ENCODE data around the gene LMX1A. TPM values are rescaled to one million over a fixed set of nuclear protein-coding genes. Genes with fewer than 3 reads are reported as not detected.

Gene LMX1A
- total and polyA plus RNA-seq, 2 donors = 0.05 to 0.11 TPM

GRCh38 chr1:165290148-165290547, 66.4 kb downstream of the LMX1A start:
- DNase-seq (ENCODE audit: low read depth in 6 of 9, low spot score in 9 of 9) = no peak
- no peak overlapping the region for H3K27ac ChIP-seq (ENCODE audit: low read depth in 1 of 2, low read length in 1 of 2)
- H3K4me3 ChIP-seq (ENCODE audit: low read length in 2 of 2) = no peak overlapping the region
- H3K27me3 ChIP-seq (ENCODE audit: control insufficient read depth in 2 of 2, insufficient read depth in 1 of 2, low read length in 1 of 2) = peaks cover 0 to 6% of the 10 kb centered on the region in 2 donors
- no peaks in the 10 kb centered on the region for H3K9me3 ChIP-seq (ENCODE audit: control insufficient read depth in 2 of 2, insufficient read depth in 1 of 2, low read length in 1 of 2)
- H3K4me1 ChIP-seq (ENCODE audit: control insufficient read depth in 2 of 2, insufficient read depth in 2 of 2, low read length in 2 of 2) = no peaks in the 10 kb centered on the region
- H3K36me3 ChIP-seq (ENCODE audit: control insufficient read depth in 2 of 2, insufficient read depth in 2 of 2, low read length in 1 of 2) = no peaks in the 10 kb centered on the region
- 86% methylated on average over 7 of the region's 7 CpGs for WGBS

- 87% methylated on average over 3 of the region's 3 CpGs for WGBS
- no peak overlapping the region for H3K27ac ChIP-seq (ENCODE audit: low read depth in 1 of 2, low read length in 1 of 2)
- no peak for DNase-seq (ENCODE audit: low read depth in 6 of 9, low spot score in 9 of 9)
- H3K4me1 ChIP-seq (ENCODE audit: control insufficient read depth in 2 of 2, insufficient read depth in 2 of 2, low read length in 2 of 2) = no peaks in the 10 kb centered on the region
- no peaks in the 10 kb centered on the region for H3K36me3 ChIP-seq (ENCODE audit: control insufficient read depth in 2 of 2, insufficient read depth in 2 of 2, low read length in 1 of 2)
- H3K4me3 ChIP-seq (ENCODE audit: low read length in 2 of 2) = no peak overlapping the region
- H3K9me3 ChIP-seq (ENCODE audit: control insufficient read depth in 2 of 2, insufficient read depth in 1 of 2, low read length in 1 of 2) = no peaks in the 10 kb centered on the region
- H3K27me3 ChIP-seq (ENCODE audit: control insufficient read depth in 2 of 2, insufficient read depth in 1 of 2, low read length in 1 of 2) = peaks cover 0 to 6% of the 10 kb centered on the region in 2 donors
Observed at GRCh38 chr1:165289556-165289955, 67.0 kb downstream of the LMX1A start.

DNA sequence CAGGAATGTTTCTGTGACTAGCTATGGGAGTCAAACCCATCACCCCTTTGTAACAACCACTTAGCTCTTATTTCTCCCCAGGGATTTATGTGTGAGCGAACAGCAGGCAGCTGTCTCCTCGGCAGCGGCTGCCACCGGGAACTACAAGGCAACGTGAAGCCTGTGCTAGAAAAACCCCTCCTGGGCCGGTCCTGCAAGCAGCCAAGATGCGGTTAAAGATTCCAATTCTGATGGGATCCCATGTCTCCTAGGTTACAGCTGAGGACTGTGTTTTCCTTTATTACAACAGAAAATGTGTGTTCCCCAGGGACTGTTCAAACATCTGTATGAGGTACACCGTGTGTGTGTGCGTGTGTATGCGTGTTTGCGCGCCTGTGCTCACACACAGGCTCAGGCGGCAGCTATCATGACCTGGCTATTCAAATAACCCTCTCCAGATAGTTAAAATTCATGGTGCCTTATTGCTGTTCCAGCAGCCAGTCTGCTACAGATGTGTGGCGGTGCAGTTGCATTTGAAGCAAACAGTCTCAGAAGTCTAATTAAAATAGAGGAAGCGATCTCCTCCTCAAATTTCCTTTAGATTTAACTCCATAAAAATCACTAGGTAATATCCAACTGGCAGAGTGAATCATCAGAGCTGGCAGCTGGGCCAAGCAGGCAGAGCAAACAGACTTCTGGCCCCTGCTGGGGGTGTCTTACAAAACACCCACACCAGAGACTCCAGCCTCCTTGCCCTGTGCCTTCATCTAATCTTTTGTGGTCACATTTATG, 68.0 kb downstream of the LMX1A start:
- H3K9me3 ChIP-seq (ENCODE audit: control insufficient read depth in 2 of 2, insufficient read depth in 1 of 2, low read length in 1 of 2) = no peaks in the 10 kb centered on the region
- peaks cover 0 to 6% of the 10 kb centered on the region in 2 donors for H3K27me3 ChIP-seq (ENCODE audit: control insufficient read depth in 2 of 2, insufficient read depth in 1 of 2, low read length in 1 of 2)
- no peak for DNase-seq (ENCODE audit: low read depth in 6 of 9, low spot score in 9 of 9)
- H3K4me1 ChIP-seq (ENCODE audit: control insufficient read depth in 2 of 2, insufficient read depth in 2 of 2, low read length in 2 of 2) = no peaks in the 10 kb centered on the region
- 63% methylated on average over 15 of the region's 15 CpGs for WGBS
- no peak overlapping the region for H3K27ac ChIP-seq (ENCODE audit: low read depth in 1 of 2, low read length in 1 of 2)
- H3K36me3 ChIP-seq (ENCODE audit: control insufficient read depth in 2 of 2, insufficient read depth in 2 of 2, low read length in 1 of 2) = no peaks in the 10 kb centered on the region
- no peak overlapping the region for H3K4me3 ChIP-seq (ENCODE audit: low read length in 2 of 2)

- no peaks in the 10 kb centered on the region for H3K4me1 ChIP-seq (ENCODE audit: control insufficient read depth in 2 of 2, insufficient read depth in 2 of 2, low read length in 2 of 2)
- no peak overlapping the region for H3K27ac ChIP-seq (ENCODE audit: low read depth in 1 of 2, low read length in 1 of 2)
- no peaks in the 10 kb centered on the region for H3K9me3 ChIP-seq (ENCODE audit: control insufficient read depth in 2 of 2, insufficient read depth in 1 of 2, low read length in 1 of 2)
- DNase-seq (ENCODE audit: low read depth in 6 of 9, low spot score in 9 of 9) = no peak
- H3K27me3 ChIP-seq (ENCODE audit: control insufficient read depth in 2 of 2, insufficient read depth in 1 of 2, low read length in 1 of 2) = peaks cover 0 to 6% of the 10 kb centered on the region in 2 donors
- H3K36me3 ChIP-seq (ENCODE audit: control insufficient read depth in 2 of 2, insufficient read depth in 2 of 2, low read length in 1 of 2) = no peaks in the 10 kb centered on the region
- no peak overlapping the region for H3K4me3 ChIP-seq (ENCODE audit: low read length in 2 of 2)
- 85% methylated on average over 4 of the region's 4 CpGs for WGBS
Observed at GRCh38 chr1:165287781-165288180, 68.7 kb downstream of the LMX1A start.

DNA sequence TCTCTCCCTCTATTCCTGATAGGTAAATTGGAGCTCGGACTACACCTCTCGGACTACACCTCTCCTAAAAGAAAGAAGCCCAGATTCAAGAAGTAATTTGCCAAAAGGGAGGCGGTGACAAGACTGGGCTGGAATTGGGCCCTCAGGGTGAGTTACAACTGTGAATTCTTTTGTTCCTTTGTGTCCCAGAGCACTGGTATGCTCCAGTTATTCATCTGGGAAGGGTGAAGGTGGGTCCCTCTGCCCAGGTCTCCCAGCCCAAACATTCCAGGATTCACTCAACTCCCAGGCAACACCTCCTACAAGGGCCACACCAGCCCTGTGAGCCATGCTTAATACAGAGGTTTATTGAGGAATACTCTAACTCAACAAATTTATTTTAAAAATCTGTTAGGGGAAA, 69.2 kb downstream of the LMX1A start:
- H3K27me3 ChIP-seq (ENCODE audit: control insufficient read depth in 2 of 2, insufficient read depth in 1 of 2, low read length in 1 of 2) = peaks cover 0 to 6% of the 10 kb centered on the region in 2 donors
- 92% methylated on average over 3 of the region's 3 CpGs for WGBS
- no peaks in the 10 kb centered on the region for H3K4me1 ChIP-seq (ENCODE audit: control insufficient read depth in 2 of 2, insufficient read depth in 2 of 2, low read length in 2 of 2)
- no peaks in the 10 kb centered on the region for H3K9me3 ChIP-seq (ENCODE audit: control insufficient read depth in 2 of 2, insufficient read depth in 1 of 2, low read length in 1 of 2)
- no peaks in the 10 kb centered on the region for H3K36me3 ChIP-seq (ENCODE audit: control insufficient read depth in 2 of 2, insufficient read depth in 2 of 2, low read length in 1 of 2)
- no peak for DNase-seq (ENCODE audit: low read depth in 6 of 9, low spot score in 9 of 9)
- no peak overlapping the region for H3K27ac ChIP-seq (ENCODE audit: low read depth in 1 of 2, low read length in 1 of 2)
- no peak overlapping the region for H3K4me3 ChIP-seq (ENCODE audit: low read length in 2 of 2)

GRCh38 chr1:165284454-165284853, 72.1 kb downstream of the LMX1A start:
- Histone ChIP-seq H3K27ac (ENCODE audit: low read depth in 1 of 2, low read length in 1 of 2) (no peak overlapping the region), H3K4me1 (ENCODE audit: control insufficient read depth in 2 of 2, insufficient read depth in 2 of 2, low read length in 2 of 2) (no peaks in the 10 kb centered on the region), H3K9me3 (ENCODE audit: control insufficient read depth in 2 of 2, insufficient read depth in 1 of 2, low read length in 1 of 2) (no peaks in the 10 kb centered on the region), H3K4me3 (ENCODE audit: low read length in 2 of 2) (no peak overlapping the region), H3K36me3 (ENCODE audit: control insufficient read depth in 2 of 2, insufficient read depth in 2 of 2, low read length in 1 of 2) (no peaks in the 10 kb centered on the region), H3K27me3 (ENCODE audit: control insufficient read depth in 2 of 2, insufficient read depth in 1 of 2, low read length in 1 of 2) (peaks cover 0 to 6% of the 10 kb centered on the region in 2 donors)
- DNase-seq (ENCODE audit: low read depth in 6 of 9, low spot score in 9 of 9) = no peak
- WGBS = 73% methylated on average over 10 of the region's 10 CpGs

DNA sequence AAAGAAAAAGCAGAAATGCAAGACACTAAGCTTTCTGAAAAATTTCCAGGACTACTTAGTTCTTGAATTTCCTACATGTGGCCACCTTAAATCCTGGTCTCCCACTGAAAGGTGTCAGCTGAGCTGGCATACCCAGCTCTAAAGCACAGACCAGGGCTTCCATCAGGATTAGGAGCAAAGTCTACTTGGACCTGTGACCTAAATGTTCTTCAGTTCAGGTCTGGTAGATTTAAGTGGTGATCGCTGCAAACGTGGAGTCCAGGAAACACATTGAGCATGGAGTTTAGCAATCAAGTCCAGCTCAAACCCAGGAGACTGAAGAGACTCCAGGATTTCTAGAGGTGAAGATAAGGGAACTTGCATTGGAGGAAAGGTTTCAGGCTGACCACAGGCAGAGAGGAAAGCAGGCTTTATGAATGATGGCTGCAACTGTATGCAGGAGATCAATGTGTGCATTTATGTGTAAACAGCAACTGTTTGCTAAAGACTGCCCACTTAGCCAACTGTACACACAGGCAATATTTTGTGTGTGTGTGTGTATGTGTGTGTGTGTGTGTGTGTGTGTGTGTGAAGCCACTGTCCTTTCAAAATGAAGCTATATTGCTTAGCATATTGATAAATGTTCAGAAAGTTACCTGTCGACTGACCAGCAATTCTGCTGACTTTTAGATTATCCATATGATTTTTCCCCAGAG, 75.2 kb downstream of the LMX1A start:
- H3K4me1 ChIP-seq (ENCODE audit: control insufficient read depth in 2 of 2, insufficient read depth in 2 of 2, low read length in 2 of 2) = no peaks in the 10 kb centered on the region
- WGBS = 55% methylated on average over 3 of the region's 3 CpGs
- no peak overlapping the region for H3K4me3 ChIP-seq (ENCODE audit: low read length in 2 of 2)
- no peaks in the 10 kb centered on the region for H3K27me3 ChIP-seq (ENCODE audit: control insufficient read depth in 2 of 2, insufficient read depth in 1 of 2, low read length in 1 of 2)
- no peak overlapping the region for H3K27ac ChIP-seq (ENCODE audit: low read depth in 1 of 2, low read length in 1 of 2)
- DNase-seq (ENCODE audit: low read depth in 6 of 9, low spot score in 9 of 9) = no peak
- no peaks in the 10 kb centered on the region for H3K9me3 ChIP-seq (ENCODE audit: control insufficient read depth in 2 of 2, insufficient read depth in 1 of 2, low read length in 1 of 2)
- no peaks in the 10 kb centered on the region for H3K36me3 ChIP-seq (ENCODE audit: control insufficient read depth in 2 of 2, insufficient read depth in 2 of 2, low read length in 1 of 2)

GRCh38 chr1:165279882-165280281, 76.6 kb downstream of the LMX1A start:
- 53% methylated on average over 9 of the region's 9 CpGs for WGBS
- Histone ChIP-seq H3K27me3 (ENCODE audit: control insufficient read depth in 2 of 2, insufficient read depth in 1 of 2, low read length in 1 of 2) (no peaks in the 10 kb centered on the region), H3K9me3 (ENCODE audit: control insufficient read depth in 2 of 2, insufficient read depth in 1 of 2, low read length in 1 of 2) (no peaks in the 10 kb centered on the region), H3K27ac (ENCODE audit: low read depth in 1 of 2, low read length in 1 of 2) (no peak overlapping the region), H3K4me3 (ENCODE audit: low read length in 2 of 2) (no peak overlapping the region), H3K36me3 (ENCODE audit: control insufficient read depth in 2 of 2, insufficient read depth in 2 of 2, low read length in 1 of 2) (no peaks in the 10 kb centered on the region), H3K4me1 (ENCODE audit: control insufficient read depth in 2 of 2, insufficient read depth in 2 of 2, low read length in 2 of 2) (no peaks in the 10 kb centered on the region)
- no peak for DNase-seq (ENCODE audit: low read depth in 6 of 9, low spot score in 9 of 9)

DNA sequence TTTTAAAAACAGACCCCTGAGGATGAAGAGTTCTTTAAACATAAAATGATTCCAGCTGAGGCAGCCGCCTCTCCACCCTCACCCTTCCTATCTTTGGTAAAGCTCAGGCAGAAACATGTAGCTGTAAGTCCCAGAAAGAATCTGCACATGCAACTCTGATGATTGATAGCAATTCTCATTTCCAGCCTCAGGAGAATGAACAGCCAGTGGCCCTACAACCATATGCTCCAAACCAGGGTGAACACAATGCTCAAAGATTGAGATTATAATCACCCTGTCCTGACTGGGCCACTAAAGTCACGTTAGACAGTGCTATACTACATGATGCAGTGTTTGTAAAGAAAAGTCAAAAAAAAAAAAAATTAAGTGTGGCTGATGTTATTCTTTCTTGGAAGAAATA, 80.2 kb downstream of the LMX1A start:
- Histone ChIP-seq H3K4me1 (ENCODE audit: control insufficient read depth in 2 of 2, insufficient read depth in 2 of 2, low read length in 2 of 2) (no peaks in the 10 kb centered on the region), H3K4me3 (ENCODE audit: low read length in 2 of 2) (no peak overlapping the region), H3K27ac (ENCODE audit: low read depth in 1 of 2, low read length in 1 of 2) (no peak overlapping the region), H3K27me3 (ENCODE audit: control insufficient read depth in 2 of 2, insufficient read depth in 1 of 2, low read length in 1 of 2) (no peaks in the 10 kb centered on the region), H3K9me3 (ENCODE audit: control insufficient read depth in 2 of 2, insufficient read depth in 1 of 2, low read length in 1 of 2) (no peaks in the 10 kb centered on the region), H3K36me3 (ENCODE audit: control insufficient read depth in 2 of 2, insufficient read depth in 2 of 2, low read length in 1 of 2) (no peaks in the 10 kb centered on the region)
- 67% methylated on average over 2 of the region's 2 CpGs for WGBS
- DNase-seq (ENCODE audit: low read depth in 6 of 9, low spot score in 9 of 9) = no peak
